C4-2B (cell line): ENCODE results near the gene RNPEPL1.

Experiments
- ZFX ChIP-seq: fragments of 450-650 bp; IDR thresholded peaks from 2 replicates; pipeline ENCODE4 v1.6.1; 2017
- TF ChIP-seq, protein P1 (sequence below): fragments of 450-650 bp; conservative IDR thresholded peaks from 2 replicates; pipeline ENCODE4 v1.5.1; 2017; ENCODE audit warnings: mild to moderate bottlenecking

DNA sequence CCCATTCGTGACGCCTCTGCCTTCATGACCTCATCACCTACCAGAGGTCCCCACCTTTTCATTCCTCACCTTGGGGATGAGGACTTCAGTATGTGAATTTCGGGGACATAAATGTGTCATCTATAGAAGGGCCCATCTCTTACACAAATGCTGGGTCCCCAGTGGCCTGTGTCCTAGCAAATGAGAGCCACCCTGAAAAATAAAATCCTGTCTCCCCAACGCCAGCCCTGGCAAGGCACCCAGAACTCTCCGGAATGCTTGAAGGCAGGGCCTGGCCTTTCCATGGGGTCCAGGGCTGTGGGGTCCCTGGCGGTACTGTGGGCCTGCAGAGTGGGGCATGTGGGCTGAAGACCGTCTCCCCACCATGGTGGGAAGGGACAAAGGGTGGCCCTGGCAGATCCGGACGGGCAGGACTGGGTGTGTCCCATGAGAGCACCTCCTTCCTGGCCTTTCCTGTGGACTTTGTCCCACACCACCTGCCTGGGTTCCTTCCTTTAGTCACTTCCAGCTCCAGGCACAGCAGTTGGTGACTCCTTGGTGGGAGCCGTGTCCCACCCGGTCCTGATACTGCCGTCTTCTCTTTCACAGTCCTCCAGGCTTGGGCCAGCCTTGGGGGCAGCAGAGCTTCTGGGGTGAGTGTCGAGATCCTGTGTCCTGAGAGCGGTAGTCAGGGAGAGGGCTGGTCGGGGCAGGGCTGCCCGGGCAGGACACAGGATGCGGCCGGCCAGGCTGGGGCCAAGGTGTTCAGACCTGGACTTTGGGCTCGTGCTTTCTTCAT is 36.8 kb downstream of the RNPEPL1 start:
- TF ChIP-seq, protein P1, sequence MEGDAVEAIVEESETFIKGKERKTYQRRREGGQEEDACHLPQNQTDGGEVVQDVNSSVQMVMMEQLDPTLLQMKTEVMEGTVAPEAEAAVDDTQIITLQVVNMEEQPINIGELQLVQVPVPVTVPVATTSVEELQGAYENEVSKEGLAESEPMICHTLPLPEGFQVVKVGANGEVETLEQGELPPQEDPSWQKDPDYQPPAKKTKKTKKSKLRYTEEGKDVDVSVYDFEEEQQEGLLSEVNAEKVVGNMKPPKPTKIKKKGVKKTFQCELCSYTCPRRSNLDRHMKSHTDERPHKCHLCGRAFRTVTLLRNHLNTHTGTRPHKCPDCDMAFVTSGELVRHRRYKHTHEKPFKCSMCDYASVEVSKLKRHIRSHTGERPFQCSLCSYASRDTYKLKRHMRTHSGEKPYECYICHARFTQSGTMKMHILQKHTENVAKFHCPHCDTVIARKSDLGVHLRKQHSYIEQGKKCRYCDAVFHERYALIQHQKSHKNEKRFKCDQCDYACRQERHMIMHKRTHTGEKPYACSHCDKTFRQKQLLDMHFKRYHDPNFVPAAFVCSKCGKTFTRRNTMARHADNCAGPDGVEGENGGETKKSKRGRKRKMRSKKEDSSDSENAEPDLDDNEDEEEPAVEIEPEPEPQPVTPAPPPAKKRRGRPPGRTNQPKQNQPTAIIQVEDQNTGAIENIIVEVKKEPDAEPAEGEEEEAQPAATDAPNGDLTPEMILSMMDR, result no peak
- TF ChIP-seq ZFX, result no peak
